Neural cell (in vitro differentiated cells): ENCODE data around the gene PTBP2. TPM values are rescaled to one million over a fixed set of nuclear protein-coding genes. Genes with fewer than 3 reads are reported as not detected.

Source experiments
- H2AFZ ChIP-seq: fragments of 200-600, 300-800 bp; sonication (generic), shearing (Covaris generic); 2 replicates; pipeline ENCODE4 v1.6.0; 2014; ENCODE audit warnings: low read depth, mild to moderate bottlenecking, antibody characterized with exemption, low read length, moderate library complexity
- H3F3A ChIP-seq: fragments of 200-600 bp; shearing (Covaris generic); 2 replicates; pipeline ENCODE4 v1.6.1; 2016; ENCODE audit warnings: mild to moderate bottlenecking, moderate library complexity, mixed read lengths, antibody characterized with exemption, low read length; ENCODE audit not compliant: insufficient read depth, poor library complexity, severe bottlenecking
- H3K27ac ChIP-seq: fragments of 200-600, 300-800 bp; sonication (generic), shearing (Covaris generic); 2 replicates; pipeline ENCODE4 v1.5.1; 2014; ENCODE audit warnings: mild to moderate bottlenecking, low read length, moderate library complexity
- H3K27me3 ChIP-seq: fragments of 300-800, 200-600 bp; sonication (generic), shearing (Covaris generic); 2 replicates; pipeline ENCODE4 v1.6.0; 2014; ENCODE audit warnings: mild to moderate bottlenecking, low read depth, low read length, moderate library complexity; ENCODE audit not compliant: insufficient read depth
- H3K36me3 ChIP-seq: fragments of 300-800, 200-600 bp; sonication (generic), shearing (Covaris generic); 2 replicates; pipeline ENCODE4 v1.5.1; 2014; ENCODE audit warnings: mild to moderate bottlenecking, antibody characterized with exemption, low read length, moderate library complexity; ENCODE audit not compliant: insufficient read depth
- H3K4me2 ChIP-seq: fragments of 300-800, 200-600 bp; sonication (generic), shearing (Covaris generic); 2 replicates; pipeline ENCODE4 v1.6.0; 2014; ENCODE audit warnings: mild to moderate bottlenecking, low read length
- H3K4me3 ChIP-seq: fragments of 300-800, 200-600 bp; sonication (generic), shearing (Covaris generic); 2 replicates; pipeline ENCODE4 v1.5.1; 2014; ENCODE audit warnings: mild to moderate bottlenecking, low read length, moderate library complexity
- H3K79me2 ChIP-seq: fragments of 200-600 bp; shearing (Covaris generic); replicated peaks from 2 replicates; pipeline ENCODE4 v1.6.0; 2014; ENCODE audit warnings: mild to moderate bottlenecking, low read length, moderate library complexity; ENCODE audit not compliant: insufficient read depth
- H3K9ac ChIP-seq: fragments of 300-800, 200-600 bp; sonication (generic), shearing (Covaris generic); 2 replicates; pipeline ENCODE4 v1.6.1; 2016; ENCODE audit warnings: mild to moderate bottlenecking, low read length, mixed read lengths
- H3K9me2 ChIP-seq: fragments of 200-600 bp; shearing (Covaris generic); 2 replicates; pipeline ENCODE4 v1.6.1; 2016; ENCODE audit warnings: mild to moderate bottlenecking, low read length, mixed read lengths; ENCODE audit not compliant: insufficient read depth
- H3K9me3 ChIP-seq: fragments of 200-600, 300-800 bp; sonication (generic), shearing (Covaris generic); 2 replicates; pipeline ENCODE4 v1.6.1; 2016; ENCODE audit warnings: mild to moderate bottlenecking, mixed run types, low read length, moderate library complexity, mixed read lengths
- H4K20me1 ChIP-seq: fragments of 200-600 bp; shearing (Covaris generic); 2 replicates; pipeline ENCODE4 v1.6.1; 2016; ENCODE audit warnings: mild to moderate bottlenecking, mixed run types; ENCODE audit not compliant: insufficient read depth
- EP300 ChIP-seq: fragments of 450-650 bp; conservative IDR thresholded peaks from 2 replicates; pipeline ENCODE4 v1.6.1; 2014; ENCODE audit warnings: antibody characterized with exemption, mild to moderate bottlenecking, moderate library complexity; ENCODE audit not compliant: poor library complexity, severe bottlenecking
- EZH2 ChIP-seq: fragments of 200-600, 300-800 bp; shearing (Covaris generic), sonication (generic); IDR thresholded peaks from 2 replicates; pipeline ENCODE4 v1.6.1; 2014; ENCODE audit warnings: antibody characterized with exemption, low read length, borderline replicate concordance, mild to moderate bottlenecking; ENCODE audit not compliant: insufficient read depth, poor library complexity, severe bottlenecking
- MXI1 ChIP-seq: fragments of 450-650 bp; conservative IDR thresholded peaks from 2 replicates; pipeline ENCODE4 v1.6.1; 2014; ENCODE audit warnings: antibody characterized with exemption, mild to moderate bottlenecking; ENCODE audit not compliant: poor library complexity, severe bottlenecking
- POLR2AphosphoS5 ChIP-seq: IDR thresholded peaks from 2 replicates; pipeline ENCODE4 v1.6.1; 2012
- RAD21 ChIP-seq: fragments of 450-650 bp; conservative IDR thresholded peaks from 2 replicates; pipeline ENCODE4 v1.6.1; 2014; ENCODE audit warnings: antibody characterized with exemption, mild to moderate bottlenecking, moderate library complexity
- SMC3 ChIP-seq: fragments of 450-650 bp; conservative IDR thresholded peaks from 2 replicates; pipeline ENCODE4 v1.6.1; 2014; ENCODE audit warnings: antibody characterized with exemption, mild to moderate bottlenecking, moderate library complexity; ENCODE audit not compliant: poor library complexity
- TAF1 ChIP-seq: IDR thresholded peaks from 2 replicates; pipeline ENCODE4 v1.6.1; 2012; ENCODE audit warnings: low read depth
- polyA plus RNA-seq: library from polyadenylated mRNA; depleted of rRNA; stranded (reverse); fragments of >200 nt; gene quantifications from 2 replicates; pipeline ENCODE4 v1.2.3, GENCODE V29; 2014
- TF ChIP-seq, protein P1 (sequence below): fragments of 450-650 bp; IDR thresholded peaks from 2 replicates; pipeline ENCODE4 v1.5.1; 2014; ENCODE audit warnings: antibody characterized with exemption, mild to moderate bottlenecking, moderate library complexity; ENCODE audit not compliant: poor library complexity, severe bottlenecking
- TF ChIP-seq, protein P2 (sequence below): IDR thresholded peaks from 2 replicates; pipeline ENCODE4 v1.6.1; 2012; ENCODE audit warnings: borderline replicate concordance

Gene PTBP2
- polyA plus RNA-seq, 1 donor from 2014 or later, result 319 TPM

DNA sequence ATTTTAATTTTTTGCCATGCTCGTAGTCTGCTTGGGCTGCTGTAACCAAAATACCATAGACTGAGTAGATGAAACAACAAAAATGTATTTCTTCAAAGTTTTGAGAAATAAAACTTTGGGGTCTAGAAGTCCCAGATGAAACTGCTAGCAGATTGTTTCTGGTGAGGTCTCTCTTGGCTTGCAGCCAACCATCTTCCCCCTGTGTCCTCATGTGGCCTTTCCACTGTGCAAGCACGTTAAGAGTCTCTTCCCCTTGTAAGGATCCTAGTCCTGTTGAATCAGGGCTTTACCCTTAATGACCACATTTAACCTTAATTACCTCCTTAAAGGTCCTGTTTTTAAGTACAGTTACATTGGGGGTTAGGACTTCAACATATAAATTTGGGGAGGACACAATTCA lies 86.6 kb downstream of the PTBP2 start:
- no peak overlapping the region for H3K4me3 ChIP-seq
- TF ChIP-seq MXI1 (no peak), POLR2AphosphoS5 (no peak), RAD21 (no peak), SMC3 (no peak), TAF1 (no peak), EZH2 (no peak)
- TF ChIP-seq, protein P1, sequence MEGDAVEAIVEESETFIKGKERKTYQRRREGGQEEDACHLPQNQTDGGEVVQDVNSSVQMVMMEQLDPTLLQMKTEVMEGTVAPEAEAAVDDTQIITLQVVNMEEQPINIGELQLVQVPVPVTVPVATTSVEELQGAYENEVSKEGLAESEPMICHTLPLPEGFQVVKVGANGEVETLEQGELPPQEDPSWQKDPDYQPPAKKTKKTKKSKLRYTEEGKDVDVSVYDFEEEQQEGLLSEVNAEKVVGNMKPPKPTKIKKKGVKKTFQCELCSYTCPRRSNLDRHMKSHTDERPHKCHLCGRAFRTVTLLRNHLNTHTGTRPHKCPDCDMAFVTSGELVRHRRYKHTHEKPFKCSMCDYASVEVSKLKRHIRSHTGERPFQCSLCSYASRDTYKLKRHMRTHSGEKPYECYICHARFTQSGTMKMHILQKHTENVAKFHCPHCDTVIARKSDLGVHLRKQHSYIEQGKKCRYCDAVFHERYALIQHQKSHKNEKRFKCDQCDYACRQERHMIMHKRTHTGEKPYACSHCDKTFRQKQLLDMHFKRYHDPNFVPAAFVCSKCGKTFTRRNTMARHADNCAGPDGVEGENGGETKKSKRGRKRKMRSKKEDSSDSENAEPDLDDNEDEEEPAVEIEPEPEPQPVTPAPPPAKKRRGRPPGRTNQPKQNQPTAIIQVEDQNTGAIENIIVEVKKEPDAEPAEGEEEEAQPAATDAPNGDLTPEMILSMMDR, result no peak
- TF ChIP-seq, protein P2, sequence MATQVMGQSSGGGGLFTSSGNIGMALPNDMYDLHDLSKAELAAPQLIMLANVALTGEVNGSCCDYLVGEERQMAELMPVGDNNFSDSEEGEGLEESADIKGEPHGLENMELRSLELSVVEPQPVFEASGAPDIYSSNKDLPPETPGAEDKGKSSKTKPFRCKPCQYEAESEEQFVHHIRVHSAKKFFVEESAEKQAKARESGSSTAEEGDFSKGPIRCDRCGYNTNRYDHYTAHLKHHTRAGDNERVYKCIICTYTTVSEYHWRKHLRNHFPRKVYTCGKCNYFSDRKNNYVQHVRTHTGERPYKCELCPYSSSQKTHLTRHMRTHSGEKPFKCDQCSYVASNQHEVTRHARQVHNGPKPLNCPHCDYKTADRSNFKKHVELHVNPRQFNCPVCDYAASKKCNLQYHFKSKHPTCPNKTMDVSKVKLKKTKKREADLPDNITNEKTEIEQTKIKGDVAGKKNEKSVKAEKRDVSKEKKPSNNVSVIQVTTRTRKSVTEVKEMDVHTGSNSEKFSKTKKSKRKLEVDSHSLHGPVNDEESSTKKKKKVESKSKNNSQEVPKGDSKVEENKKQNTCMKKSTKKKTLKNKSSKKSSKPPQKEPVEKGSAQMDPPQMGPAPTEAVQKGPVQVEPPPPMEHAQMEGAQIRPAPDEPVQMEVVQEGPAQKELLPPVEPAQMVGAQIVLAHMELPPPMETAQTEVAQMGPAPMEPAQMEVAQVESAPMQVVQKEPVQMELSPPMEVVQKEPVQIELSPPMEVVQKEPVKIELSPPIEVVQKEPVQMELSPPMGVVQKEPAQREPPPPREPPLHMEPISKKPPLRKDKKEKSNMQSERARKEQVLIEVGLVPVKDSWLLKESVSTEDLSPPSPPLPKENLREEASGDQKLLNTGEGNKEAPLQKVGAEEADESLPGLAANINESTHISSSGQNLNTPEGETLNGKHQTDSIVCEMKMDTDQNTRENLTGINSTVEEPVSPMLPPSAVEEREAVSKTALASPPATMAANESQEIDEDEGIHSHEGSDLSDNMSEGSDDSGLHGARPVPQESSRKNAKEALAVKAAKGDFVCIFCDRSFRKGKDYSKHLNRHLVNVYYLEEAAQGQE, result no peak
- H3K36me3 ChIP-seq, result peaks cover 12% of the 10 kb centered on the region
- no peak overlapping the region for H3K4me2 ChIP-seq
- no peaks in the 10 kb centered on the region for H4K20me1 ChIP-seq
- H2AFZ ChIP-seq, result no peak overlapping the region
- no peaks in the 10 kb centered on the region for H3K9me3 ChIP-seq
- H3K27me3 ChIP-seq, result no peaks in the 10 kb centered on the region
- peaks cover 5% of the 10 kb centered on the region for H3K79me2 ChIP-seq
- H3K27ac ChIP-seq, result no peak overlapping the region
- H3K9me2 ChIP-seq, result no peaks in the 10 kb centered on the region
- no peak overlapping the region for H3K9ac ChIP-seq
- no peaks in the 10 kb centered on the region for H3F3A ChIP-seq

DNA sequence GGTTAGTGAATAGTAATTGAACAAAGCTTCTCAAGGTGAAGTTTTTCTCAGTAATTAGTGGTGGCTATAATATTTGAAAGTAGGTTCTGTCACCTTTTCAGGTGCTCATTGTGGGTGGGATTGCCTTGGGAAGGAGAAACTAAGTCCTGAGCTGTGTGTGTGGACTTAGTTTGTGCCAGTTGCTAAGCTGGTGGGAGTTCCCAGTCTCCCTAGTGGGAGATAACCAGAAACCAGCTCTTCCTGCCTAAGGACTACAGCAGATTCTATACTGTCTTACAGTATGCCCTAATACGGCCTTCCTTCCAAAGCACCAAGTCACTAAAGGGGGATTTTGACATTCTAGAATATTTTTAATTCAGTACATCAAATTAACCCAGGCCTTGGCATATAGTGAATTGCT lies 94.3 kb downstream of the PTBP2 start:
- no peaks in the 10 kb centered on the region for H3K9me3 ChIP-seq
- no peak overlapping the region for H2AFZ ChIP-seq
- H4K20me1 ChIP-seq, result no peaks in the 10 kb centered on the region
- no peak for TF ChIP-seq MXI1
- TF ChIP-seq, protein P1, result no peak
- TF ChIP-seq POLR2AphosphoS5, result no peak
- TF ChIP-seq EZH2, result no peak
- no peak for TF ChIP-seq SMC3
- no peak for TF ChIP-seq TAF1
- no peak for TF ChIP-seq RAD21
- no peak for TF ChIP-seq EP300
- TF ChIP-seq, protein P2, result no peak
- no peaks in the 10 kb centered on the region for H3K79me2 ChIP-seq
- no peaks in the 10 kb centered on the region for H3K9me2 ChIP-seq
- H3K27ac ChIP-seq, result no peak overlapping the region
- no peak overlapping the region for H3K9ac ChIP-seq
- H3K27me3 ChIP-seq, result no peaks in the 10 kb centered on the region
- no peak overlapping the region for H3K4me3 ChIP-seq
- H3F3A ChIP-seq, result no peaks in the 10 kb centered on the region
- H3K36me3 ChIP-seq, result peaks cover 8% of the 10 kb centered on the region
- no peak overlapping the region for H3K4me2 ChIP-seq
